ENCODE results near the gene SNRPE.

The SNRPE gene

DNA sequence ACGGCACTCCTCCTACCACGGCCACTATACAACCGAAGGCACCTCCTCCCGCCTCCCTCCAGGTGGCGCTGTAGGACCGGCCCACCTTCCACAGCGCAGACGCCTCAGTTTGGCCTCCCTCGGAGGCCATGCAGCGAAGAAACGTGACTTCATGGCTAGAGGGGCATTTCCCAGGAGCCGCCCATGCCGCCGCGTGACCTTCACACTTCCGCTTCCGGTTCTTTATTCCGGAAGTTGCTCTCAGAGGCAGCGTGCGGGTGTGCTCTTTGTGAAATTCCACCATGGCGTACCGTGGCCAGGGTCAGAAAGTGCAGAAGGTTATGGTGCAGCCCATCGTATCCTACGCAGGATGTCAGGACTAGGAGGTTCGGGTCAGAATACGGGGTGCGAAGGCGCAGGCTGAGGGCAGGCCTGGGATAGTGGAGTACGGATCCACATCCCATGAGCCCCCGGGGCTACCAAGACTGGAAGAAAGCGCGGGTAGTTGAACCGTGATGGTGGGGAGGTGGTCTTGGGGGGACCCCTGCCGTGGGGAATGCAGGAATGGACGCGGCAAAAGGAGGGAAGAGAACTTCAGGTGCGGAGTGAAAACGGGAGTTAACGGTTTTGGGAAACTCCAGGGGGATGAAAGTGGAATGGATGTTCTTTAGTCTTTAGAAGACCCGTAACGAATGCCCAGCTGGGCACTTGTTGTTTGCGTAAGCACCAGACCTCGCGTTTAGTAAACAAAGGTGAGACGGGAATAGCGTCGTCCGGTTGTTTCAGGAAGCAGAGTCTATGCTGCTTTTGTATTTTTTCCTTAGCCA lies at the start of gene SNRPE:
SNRPE (plus strand) TSS at position 221 of the 806 bp plus-strand sequence; CDS start at position 282, 61 bp downstream.
- TF ChIP-seq, protein P1, sequence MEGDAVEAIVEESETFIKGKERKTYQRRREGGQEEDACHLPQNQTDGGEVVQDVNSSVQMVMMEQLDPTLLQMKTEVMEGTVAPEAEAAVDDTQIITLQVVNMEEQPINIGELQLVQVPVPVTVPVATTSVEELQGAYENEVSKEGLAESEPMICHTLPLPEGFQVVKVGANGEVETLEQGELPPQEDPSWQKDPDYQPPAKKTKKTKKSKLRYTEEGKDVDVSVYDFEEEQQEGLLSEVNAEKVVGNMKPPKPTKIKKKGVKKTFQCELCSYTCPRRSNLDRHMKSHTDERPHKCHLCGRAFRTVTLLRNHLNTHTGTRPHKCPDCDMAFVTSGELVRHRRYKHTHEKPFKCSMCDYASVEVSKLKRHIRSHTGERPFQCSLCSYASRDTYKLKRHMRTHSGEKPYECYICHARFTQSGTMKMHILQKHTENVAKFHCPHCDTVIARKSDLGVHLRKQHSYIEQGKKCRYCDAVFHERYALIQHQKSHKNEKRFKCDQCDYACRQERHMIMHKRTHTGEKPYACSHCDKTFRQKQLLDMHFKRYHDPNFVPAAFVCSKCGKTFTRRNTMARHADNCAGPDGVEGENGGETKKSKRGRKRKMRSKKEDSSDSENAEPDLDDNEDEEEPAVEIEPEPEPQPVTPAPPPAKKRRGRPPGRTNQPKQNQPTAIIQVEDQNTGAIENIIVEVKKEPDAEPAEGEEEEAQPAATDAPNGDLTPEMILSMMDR (IDR thresholded peaks at IDR 0.05; ENCODE audit: borderline replicate concordance, control extremely low read depth, extremely low read depth, insufficient read depth, missing control alignments), result peak; percentile 95
- DNase-seq (ENCODE audit: low spot score), result peak; percentile 94
- in situ Hi-C loops (cut with MboI; ENCODE audit: low sequenced_read_pairs, unreplicated experiment), result no loop called here

GRCh38 chr1:203813581-203814341 lies 47.6 kb upstream of the SNRPE start:
- TF ChIP-seq, protein P1 (IDR thresholded peaks at IDR 0.05; ENCODE audit: borderline replicate concordance, control extremely low read depth, extremely low read depth, insufficient read depth, missing control alignments), result no peak
- in situ Hi-C loops (cut with MboI; ENCODE audit: low sequenced_read_pairs, unreplicated experiment), result no loop called here
- DNase-seq (ENCODE audit: low spot score), result no peak

GRCh38 chr1:203818399-203818798 lies 43.0 kb upstream of the SNRPE start:
- TF ChIP-seq, protein P1 (IDR thresholded peaks at IDR 0.05; ENCODE audit: borderline replicate concordance, control extremely low read depth, extremely low read depth, insufficient read depth, missing control alignments), result no peak
- in situ Hi-C loops (cut with MboI; ENCODE audit: low sequenced_read_pairs, unreplicated experiment), result no loop called here
- DNase-seq (ENCODE audit: low spot score), result no peak

GRCh38 chr1:203823306-203823705 lies 38.1 kb upstream of the SNRPE start:
- in situ Hi-C loops (cut with MboI; ENCODE audit: low sequenced_read_pairs, unreplicated experiment), result no loop called here
- TF ChIP-seq, protein P1 (IDR thresholded peaks at IDR 0.05; ENCODE audit: borderline replicate concordance, control extremely low read depth, extremely low read depth, insufficient read depth, missing control alignments), result no peak
- no peak for DNase-seq (ENCODE audit: low spot score)

DNA sequence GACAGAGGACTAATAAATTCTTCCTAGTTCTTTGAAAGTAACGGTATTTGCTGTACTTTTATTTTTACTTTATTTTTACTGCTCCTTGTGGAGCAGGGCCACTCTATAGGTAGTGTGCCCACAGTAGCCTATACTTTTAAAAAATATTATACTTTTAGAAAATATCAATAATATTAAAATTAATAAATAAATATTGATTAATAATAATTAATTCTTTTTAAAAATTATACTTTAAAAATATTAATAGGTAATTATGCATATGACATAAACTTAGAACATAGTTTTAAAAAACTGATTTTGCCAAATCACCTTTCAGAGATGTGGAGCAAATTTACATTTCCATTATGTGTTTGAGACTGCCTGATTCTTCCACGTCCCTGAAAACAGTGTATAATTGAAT lies 35.2 kb upstream of the SNRPE start:
- in situ Hi-C loops (cut with MboI; ENCODE audit: low sequenced_read_pairs, unreplicated experiment), result no loop called here
- no peak for DNase-seq (ENCODE audit: low spot score)
- TF ChIP-seq, protein P1 (IDR thresholded peaks at IDR 0.05; ENCODE audit: borderline replicate concordance, control extremely low read depth, extremely low read depth, insufficient read depth, missing control alignments), result no peak

GRCh38 chr1:203828002-203828401 lies 33.4 kb upstream of the SNRPE start:
- in situ Hi-C loops (cut with MboI; ENCODE audit: low sequenced_read_pairs, unreplicated experiment), result no loop called here
- DNase-seq (ENCODE audit: low spot score), result no peak
- TF ChIP-seq, protein P1 (IDR thresholded peaks at IDR 0.05; ENCODE audit: borderline replicate concordance, control extremely low read depth, extremely low read depth, insufficient read depth, missing control alignments), result no peak

Measured in GM13976 (cell line).